Stimulated activated CD4-positive, alpha-beta T cell treated with anti-CD3 and anti-CD28 coated beads, Interleukin-4, amount 100 ng/mL, for 4 hours (primary cell): ENCODE data around the gene KAT8.

Experiments used
- DNase-seq, 2 experiments: peaks; one replicate each; pipeline ENCODE4 v3.0.0-alpha.2; 2020

The KAT8 gene

DNA sequence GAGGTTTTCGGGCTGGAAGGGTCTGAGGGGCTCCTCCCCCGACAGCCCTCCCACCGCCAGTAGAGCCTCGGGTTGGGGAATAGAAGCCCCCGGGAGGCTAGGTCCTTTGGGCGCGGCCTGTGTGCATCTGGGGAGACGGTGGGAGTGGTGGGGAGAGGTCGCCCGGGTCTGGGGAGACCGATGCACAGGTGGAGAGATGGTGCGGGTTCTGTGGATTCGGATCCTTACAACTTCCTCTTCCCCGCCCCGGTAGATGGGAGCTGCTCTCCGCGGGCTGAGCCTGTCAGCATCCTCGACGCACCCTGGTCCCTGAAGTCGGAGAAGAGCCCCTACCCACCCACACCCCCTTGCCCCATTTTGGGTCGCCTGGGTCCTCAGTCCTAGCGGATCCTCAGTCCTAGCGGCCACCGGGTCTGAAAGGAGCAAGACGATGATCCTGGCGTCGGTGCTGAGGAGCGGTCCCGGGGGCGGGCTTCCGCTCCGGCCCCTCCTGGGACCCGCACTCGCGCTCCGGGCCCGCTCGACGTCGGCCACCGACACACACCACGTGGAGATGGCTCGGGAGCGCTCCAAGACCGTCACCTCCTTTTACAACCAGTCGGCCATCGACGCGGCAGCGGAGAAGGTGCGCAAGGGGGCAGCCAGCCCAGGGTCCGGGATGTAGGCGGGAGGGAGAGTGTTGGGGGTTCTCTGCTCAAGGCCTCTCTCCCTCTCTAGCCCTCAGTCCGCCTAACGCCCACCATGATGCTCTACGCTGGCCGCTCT is 8.5 kb upstream of the KAT8 start:
- no peak for DNase-seq

DNA sequence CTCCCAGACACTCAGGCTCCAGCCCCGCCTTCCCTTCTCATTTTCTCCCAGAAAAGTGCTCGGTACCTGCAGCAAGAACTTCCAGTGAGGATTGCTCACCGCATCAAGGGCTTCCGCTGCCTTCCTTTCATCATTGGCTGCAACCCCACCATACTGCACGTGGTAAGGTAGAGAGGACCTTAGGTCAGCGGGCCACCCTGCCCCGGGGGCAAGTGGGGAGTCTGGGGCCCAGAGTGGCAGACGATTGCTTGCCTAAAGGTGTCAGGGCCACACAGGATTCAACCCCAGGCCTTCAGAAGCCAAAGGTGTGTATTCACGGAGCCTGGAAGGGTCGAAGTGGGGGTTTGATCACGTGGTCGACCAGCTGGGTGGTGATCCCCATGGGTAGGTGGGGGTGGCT is 7.8 kb upstream of the KAT8 start:
- no peak for DNase-seq

GRCh38 chr16:31110106-31111034 is 7.1 kb upstream of the KAT8 start:
- DNase-seq, result no peak

- DNase-seq, result no peak
Observed at GRCh38 chr16:31111881-31112466, 5.5 kb upstream of the KAT8 start.

- no peak for DNase-seq
Observed at GRCh38 chr16:31112711-31113110, 4.8 kb upstream of the KAT8 start.

DNA sequence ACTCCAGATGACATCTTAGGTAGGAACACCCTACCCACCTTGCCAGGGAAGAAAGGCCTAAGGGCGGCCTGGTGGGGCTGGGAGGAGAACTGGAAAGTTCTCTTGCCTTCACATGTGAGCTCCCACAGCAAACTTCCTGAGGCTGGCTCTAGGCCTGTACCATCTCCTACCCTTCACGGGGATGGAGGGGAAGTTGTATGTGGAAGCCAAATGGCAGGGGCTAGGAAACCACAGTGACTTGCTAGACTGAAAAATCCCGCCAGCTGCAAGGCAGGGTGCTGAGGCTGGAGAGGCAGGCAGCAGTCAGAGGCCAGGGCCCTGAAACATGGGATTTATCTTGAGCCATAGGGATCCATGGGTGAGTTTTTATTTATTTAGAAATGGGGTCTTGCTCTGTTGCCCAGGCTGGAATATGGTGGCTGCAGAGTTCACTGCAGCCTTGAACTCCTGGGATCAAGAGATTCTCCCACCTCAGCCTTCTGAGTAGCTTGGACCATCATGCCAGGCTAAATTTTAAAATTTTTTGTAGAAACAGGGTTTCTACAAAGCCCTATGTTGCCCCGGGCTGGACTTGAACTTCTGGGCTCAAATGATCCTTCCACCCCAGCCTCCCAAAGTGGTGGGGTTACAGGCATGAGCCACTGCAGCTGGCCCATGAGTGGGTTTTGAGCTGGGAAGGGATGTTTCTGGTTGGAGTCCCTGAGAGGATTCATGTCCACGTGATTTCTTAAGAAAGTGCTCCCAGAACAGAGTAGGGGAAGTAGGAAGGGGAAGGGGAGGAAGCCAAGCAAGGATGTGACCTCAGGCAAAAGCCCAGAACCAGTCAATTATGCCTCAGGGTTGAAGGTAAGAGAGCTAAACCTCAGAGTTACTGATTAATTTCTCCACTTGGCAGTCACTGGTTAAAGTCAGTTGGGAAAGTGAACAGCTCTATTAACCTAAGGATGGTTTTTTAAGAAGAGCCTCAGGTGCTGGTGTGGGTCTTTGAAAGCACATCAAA is 4.0 kb upstream of the KAT8 start:
- DNase-seq, result no peak

GRCh38 chr16:31114468-31114867 is 3.0 kb upstream of the KAT8 start:
- DNase-seq, result no peak

DNA sequence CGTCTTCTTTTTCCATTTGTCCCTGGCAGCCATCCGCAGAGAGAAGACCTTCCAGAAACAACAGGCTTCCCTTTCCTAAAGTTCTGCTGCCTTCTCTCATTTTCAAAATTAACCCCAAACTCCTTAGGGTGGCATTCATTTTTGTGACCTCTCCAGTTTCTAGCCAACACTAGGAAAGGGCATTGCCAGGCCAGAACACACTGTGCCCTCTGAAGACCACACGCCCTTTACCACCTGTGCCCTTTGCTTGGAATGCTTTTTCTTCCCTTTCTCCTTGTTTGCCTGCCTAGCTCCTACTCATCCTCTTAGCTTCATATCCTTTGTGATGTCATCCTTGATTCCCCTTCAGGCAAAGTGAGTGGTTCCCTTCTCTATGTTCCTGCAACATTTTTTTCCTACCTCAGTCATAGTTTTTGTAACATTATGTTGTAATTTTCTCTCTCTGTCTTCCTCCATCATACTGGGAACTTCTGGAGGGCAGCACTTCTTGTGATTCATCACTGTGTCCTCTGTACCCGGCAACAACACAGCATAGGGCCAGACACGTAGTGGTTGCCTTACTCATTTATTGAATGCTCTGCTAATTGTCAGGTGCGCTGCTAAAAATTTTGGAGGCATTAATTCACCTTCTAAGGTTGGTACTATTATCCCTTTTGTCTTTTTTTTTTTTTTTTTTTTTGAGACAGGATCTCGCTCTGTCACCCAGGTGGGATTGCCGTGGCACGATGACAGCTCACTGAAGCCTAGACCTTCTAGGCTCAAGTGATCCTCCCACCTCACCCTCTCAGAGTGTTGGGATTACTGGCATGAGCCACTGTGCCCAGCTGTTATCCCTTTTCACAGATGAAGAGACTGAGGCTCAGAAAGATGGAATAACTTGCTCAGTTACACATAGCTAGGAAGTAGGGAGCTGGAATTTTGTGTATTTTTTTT is 1.0 kb downstream of the KAT8 start:
- no peak for DNase-seq

GRCh38 chr16:31120129-31120528 is 2.7 kb downstream of the KAT8 start:
- DNase-seq, result no peak

DNA sequence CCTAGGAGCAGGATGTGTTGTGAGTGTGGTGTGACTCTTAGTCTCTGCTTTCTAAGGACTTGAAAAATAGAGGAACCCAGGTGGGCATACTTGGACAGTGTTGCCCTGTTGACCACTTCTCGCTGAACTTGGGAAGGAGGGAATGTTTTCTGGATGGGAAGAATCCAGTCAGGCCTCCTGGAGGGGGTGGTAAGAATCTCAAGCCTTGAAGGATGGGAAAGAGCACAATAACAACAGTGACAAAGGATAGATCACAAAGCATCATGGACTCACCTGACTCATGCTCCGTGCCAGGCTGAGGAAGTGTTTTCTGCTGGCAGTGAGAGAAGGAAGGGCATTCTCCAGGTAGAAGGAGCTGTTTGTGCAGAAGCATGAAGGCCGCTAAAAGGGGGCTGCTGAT is 8.4 kb downstream of the KAT8 start:
- DNase-seq, result no peak

DNA sequence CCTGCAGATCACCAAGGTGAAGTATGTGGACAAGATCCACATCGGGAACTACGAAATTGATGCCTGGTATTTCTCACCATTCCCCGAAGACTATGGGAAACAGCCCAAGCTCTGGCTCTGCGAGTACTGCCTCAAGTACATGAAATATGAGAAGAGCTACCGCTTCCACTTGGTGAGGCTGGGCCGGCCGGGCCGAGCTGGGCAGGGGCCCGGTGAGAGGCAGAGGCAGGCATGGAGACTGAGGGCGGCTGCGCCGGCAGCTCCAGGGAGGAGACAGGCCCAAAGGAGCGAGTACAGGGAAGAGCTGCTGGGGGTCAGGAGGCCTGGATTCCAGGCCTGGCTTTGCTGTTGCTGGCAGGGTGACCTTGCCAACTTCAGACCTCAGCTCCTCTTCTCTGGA is 9.7 kb downstream of the KAT8 start:
- DNase-seq, result no peak

DNA sequence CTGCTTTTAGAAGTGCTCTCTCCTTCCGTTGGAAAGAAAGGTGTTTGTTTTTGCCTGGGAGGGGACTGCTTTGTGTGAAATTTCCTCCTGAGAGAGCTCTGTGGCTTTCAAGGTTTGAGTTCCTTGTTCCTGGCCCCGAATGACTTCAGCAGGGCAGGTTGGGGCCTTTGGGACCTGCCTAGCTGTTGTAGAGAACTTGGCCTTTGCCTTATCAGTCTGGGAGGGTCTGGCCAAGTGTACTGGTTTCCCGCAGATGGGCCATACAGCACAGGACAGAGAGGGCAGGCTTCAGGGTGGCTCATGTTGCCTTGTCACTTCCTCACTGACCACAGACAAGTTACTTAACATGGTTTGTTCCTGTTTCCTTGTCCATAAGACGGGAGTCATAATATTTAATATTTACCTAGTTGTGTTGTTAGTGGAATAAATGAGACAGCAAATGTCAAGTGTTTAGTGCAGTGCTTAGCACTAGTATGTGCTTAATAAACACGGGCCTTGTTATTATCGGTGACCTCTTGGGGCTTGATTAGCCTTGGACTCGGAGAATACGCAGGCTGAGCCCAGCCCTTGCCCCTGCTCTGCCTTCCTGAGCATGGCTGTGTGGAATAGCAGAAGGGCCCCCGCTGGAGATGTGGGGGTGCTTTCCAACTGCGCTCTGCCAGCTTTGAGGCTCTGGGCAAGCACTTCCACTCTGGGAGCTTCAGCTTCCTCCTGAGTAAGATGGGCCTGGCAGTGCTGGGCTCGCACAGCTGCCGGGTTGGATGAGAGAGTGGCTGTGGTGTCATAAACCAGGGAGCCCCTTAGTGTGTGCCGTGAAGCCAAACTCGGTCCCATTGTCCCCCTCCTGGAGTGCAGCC is 11.5 kb downstream of the KAT8 start:
- DNase-seq, result no peak

DNA sequence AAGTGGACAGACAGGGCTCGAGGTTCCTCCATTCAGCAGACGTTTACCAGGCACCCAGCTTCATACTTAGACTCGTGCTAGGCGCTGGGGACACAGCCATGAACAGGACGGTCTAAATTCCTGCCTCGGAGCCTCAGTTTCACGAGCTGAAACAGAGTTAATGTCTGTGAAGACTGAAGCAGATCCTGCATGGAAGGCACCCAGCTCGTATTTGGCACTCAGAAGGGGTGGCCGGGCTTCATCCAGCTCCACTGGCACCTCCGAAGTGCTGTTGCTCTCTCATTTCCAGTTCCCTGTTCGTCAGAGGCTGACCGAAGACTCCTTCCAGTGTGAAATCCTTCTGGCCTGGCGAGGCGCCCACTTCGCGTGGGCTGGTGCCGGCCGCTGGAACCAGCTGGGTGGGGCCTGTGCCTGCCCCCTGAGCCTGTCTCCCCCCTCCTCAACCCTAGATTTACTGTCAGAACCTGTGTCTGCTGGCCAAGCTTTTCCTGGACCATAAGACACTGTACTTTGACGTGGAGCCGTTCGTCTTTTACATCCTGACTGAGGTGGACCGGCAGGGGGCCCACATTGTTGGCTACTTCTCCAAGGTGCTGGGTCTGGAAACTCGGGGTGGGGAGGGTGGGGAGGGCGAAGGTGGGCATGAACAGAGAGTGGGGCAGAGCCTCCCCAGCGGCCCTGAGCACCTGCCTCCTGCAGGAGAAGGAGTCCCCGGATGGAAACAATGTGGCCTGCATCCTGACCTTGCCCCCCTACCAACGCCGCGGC is 12.3 kb downstream of the KAT8 start:
- DNase-seq, result no peak

GRCh38 chr16:31130336-31130891 is 12.9 kb downstream of the KAT8 start:
- no peak for DNase-seq

DNA sequence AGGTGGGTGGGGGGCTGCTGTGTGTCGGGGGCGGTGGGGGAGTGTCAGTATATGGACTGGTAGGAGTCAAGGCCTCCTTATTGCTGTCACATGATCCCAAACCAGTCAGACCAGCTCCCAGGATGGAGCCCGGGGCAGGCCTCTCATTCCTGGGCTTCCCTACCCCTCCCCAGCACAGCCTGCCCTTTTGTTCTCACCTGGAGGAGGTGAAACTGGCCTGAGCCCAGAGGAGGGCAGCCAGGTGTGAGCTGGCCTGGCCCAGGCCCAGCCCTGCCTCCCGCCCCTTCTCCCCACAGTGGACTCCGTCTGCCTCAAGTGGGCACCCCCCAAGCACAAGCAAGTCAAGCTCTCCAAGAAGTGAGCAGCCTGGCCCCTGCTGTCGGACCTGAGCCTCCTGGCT is 13.4 kb downstream of the KAT8 start:
- DNase-seq, result no peak

DNA sequence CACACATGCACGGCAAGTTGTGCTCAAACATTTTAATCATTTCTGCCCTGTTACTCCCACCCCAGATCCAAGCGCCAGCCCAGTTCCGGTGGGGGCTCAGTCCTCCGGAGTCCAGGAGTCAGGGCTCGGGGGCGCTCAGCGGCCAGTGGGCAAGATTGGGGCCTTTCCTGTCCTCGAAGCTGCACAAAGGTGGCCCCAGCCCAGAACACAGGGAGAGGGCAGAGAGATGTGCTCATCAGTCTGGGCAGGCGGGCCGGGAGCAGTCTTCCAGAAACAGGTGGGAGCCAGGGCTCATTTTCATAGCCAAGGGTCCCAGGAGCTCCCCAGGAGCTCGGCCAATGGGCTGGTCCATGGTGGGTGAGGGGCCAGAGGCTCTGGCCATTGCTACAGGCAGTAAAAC is 14.0 kb downstream of the KAT8 start:
- no peak for DNase-seq

DNA sequence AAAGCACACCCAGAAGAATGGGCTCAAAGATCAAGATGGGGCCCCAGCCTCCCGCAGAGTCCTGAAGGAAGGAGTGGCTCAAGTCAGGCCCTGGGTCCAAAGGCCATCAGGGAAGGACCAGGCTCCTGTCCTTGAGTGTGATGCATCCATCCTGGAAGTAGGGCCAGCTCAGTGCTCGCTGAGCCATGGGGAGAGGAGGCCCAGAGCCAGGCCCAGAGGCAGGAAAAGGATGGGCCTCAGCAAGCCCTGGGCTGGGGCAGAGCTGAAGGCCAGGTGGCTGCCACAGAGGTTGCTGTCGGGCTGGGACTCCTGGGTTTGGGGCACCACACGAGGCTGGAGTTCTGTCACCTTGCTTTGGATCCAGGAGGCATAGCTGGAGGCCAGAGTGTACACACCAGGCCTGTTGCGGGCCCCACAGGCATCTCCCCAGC is 14.4 kb downstream of the KAT8 start:
- DNase-seq, result no peak

DNA sequence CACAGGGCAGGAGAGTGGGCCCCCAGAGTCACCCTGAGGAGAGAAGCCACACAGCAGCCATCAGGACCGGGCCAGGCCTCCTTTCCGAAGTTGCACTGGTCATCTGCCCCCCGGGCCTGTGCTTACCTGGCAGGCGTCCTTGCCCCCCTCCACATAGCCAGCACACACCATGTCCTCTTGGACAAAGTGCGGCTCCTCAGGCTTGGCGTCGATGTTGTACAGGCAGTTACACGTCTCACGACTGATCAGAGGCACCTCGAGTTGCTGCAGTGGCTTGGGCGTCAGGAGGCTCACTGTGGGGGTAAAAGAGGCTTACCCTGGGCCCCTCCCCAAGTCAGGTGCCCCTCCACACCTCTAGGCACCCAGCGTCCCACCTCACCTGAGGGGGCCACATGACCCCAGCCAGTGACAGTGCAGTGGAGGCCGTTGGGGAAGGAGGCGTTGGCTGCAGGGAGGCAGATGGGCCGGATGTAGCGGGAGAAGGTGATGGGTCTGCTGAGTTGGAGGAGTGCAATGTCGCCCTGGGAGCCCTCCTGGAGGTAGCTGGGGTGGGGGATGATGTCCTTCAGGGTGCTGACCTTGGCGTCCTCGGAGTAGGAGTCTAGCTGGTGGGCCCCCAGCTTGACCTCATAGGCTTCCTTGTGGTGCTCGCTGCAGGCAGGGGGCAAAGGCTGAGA is 15.0 kb downstream of the KAT8 start:
- no peak for DNase-seq
